K562 (cell line): Measurements from ENCODE around the gene RPS2. TPM values are rescaled to one million over a fixed set of nuclear protein-coding genes. Genes with fewer than 3 reads are reported as not detected.
A peak's percentile ranks its signal among the peaks of the same experiment; 100 is the strongest.

ENCODE experiments used
- CHD7 ChIP-seq: fragments of 200-600 bp; sonication (generic); IDR thresholded peaks from one replicate; pipeline ENCODE4 v1.6.1; 2012; ENCODE audit warnings: mild to moderate bottlenecking, low read depth, low read length, inconsistent platforms
- POU5F1 ChIP-seq: fragments of 150-350 bp; IDR thresholded peaks from 2 replicates; pipeline ENCODE4 v1.6.1; 2014; ENCODE audit warnings: borderline replicate concordance, low read length, low read depth, mild to moderate bottlenecking; ENCODE audit not compliant: partially characterized antibody
- PTTG1 ChIP-seq: fragments of 450-650 bp; IDR thresholded peaks from 2 replicates; pipeline ENCODE4 v1.6.1; 2016; ENCODE audit warnings: low read depth, mild to moderate bottlenecking, missing genetic modification characterization, missing compliant biosample characterization
- RBM22 ChIP-seq: fragments of 200-400 bp; formaldehyde crosslinking; IDR thresholded peaks from 2 replicates; pipeline ENCODE4 v1.6.1; 2018; ENCODE audit warnings: low read length, low read depth; ENCODE audit not compliant: poor library complexity, severe bottlenecking
- polyA plus RNA-seq, 8 experiments: library from polyadenylated mRNA; depleted of rRNA in 4 of 8; stranded (reverse) in 5 of 8; unstranded in 3 of 8; fragments of >200 nt; fragmentation: Nextera tagmentation in 2 of 8; fragmentation: Illumina TruSeq in 1 of 8; extraction: Ambion mirVana in 2 of 8; extraction: Trizol in 1 of 8; gene quantifications; 2 replicates each; pipeline versions ENCODE4 v1.2.1 to v1.2.3, GENCODE V29; 2011 to 2014; ENCODE audit warnings: inconsistent platforms in 1 of 8, missing spikeins in 1 of 8
- total RNA-seq, 7 experiments: library from RNA; depleted of rRNA in 6 of 7; stranded (reverse); fragments of >200 nt in 6 of 7; fragmentation: Illumina TruSeq in 2 of 7; extraction: Trizol in 2 of 7; gene quantifications; 2 replicates each; pipeline versions ENCODE4 v1.2.1 to v1.2.3, GENCODE V29; 2011 to 2021; ENCODE audit warnings: low replicate concordance in 1 of 7
- TF ChIP-seq, protein P1 (sequence below): sonication (generic); formaldehyde crosslinking; IDR thresholded peaks from 2 replicates; pipeline ENCODE4 v1.8.0; 2023; ENCODE audit warnings: mild to moderate bottlenecking, missing genetic modification reagents

RPS2 gene
- total and polyA plus RNA-seq, 9 of the 15 experiments (the other 6 are each of a cell fraction or from before 2014, with no cell fraction given), result 834 to 4,794 (median 3,793) TPM

- TF ChIP-seq, protein P1, sequence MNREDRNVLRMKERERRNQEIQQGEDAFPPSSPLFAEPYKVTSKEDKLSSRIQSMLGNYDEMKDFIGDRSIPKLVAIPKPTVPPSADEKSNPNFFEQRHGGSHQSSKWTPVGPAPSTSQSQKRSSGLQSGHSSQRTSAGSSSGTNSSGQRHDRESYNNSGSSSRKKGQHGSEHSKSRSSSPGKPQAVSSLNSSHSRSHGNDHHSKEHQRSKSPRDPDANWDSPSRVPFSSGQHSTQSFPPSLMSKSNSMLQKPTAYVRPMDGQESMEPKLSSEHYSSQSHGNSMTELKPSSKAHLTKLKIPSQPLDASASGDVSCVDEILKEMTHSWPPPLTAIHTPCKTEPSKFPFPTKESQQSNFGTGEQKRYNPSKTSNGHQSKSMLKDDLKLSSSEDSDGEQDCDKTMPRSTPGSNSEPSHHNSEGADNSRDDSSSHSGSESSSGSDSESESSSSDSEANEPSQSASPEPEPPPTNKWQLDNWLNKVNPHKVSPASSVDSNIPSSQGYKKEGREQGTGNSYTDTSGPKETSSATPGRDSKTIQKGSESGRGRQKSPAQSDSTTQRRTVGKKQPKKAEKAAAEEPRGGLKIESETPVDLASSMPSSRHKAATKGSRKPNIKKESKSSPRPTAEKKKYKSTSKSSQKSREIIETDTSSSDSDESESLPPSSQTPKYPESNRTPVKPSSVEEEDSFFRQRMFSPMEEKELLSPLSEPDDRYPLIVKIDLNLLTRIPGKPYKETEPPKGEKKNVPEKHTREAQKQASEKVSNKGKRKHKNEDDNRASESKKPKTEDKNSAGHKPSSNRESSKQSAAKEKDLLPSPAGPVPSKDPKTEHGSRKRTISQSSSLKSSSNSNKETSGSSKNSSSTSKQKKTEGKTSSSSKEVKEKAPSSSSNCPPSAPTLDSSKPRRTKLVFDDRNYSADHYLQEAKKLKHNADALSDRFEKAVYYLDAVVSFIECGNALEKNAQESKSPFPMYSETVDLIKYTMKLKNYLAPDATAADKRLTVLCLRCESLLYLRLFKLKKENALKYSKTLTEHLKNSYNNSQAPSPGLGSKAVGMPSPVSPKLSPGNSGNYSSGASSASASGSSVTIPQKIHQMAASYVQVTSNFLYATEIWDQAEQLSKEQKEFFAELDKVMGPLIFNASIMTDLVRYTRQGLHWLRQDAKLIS, result peak; percentile 96
- TF ChIP-seq CHD7 (no peak), PTTG1 (tag) (no peak), POU5F1 (no peak), RBM22 (peak; percentile 97)
Observed at GRCh38 chr16:1964506-1965395, at the start of gene RPS2 (continued).
